Hepatocyte (in vitro differentiated cells): ENCODE results near the gene SYT2. TPM values are rescaled to one million over a fixed set of nuclear protein-coding genes. Genes with fewer than 3 reads are reported as not detected.
A peak's percentile ranks its signal among the peaks of the same experiment; 100 is the strongest.

Source experiments
- DNase-seq: peaks from one replicate; pipeline ENCODE4 v3.0.0-alpha.2; 2016; ENCODE audit warnings: low spot score
- H2AFZ ChIP-seq: fragments of 200-600 bp; sonication (generic); 2 replicates; pipeline ENCODE4 v1.6.0; 2016; ENCODE audit warnings: antibody characterized with exemption, mild to moderate bottlenecking
- H3K27ac ChIP-seq: fragments of 200-600 bp; sonication (generic); 2 replicates; pipeline ENCODE4 v1.5.1; 2016; ENCODE audit warnings: mild to moderate bottlenecking
- H3K27me3 ChIP-seq: fragments of 200-600 bp; sonication (generic); 2 replicates; pipeline ENCODE4 v1.6.1; 2016
- H3K36me3 ChIP-seq: fragments of 200-600 bp; sonication (generic); replicated peaks from 2 replicates; pipeline ENCODE4 v1.5.1; 2016; ENCODE audit warnings: low read depth; ENCODE audit not compliant: insufficient read depth
- H3K4me1 ChIP-seq: fragments of 200-600 bp; sonication (generic); 2 replicates; pipeline ENCODE4 v1.5.1; 2016; ENCODE audit warnings: mild to moderate bottlenecking, moderate library complexity; ENCODE audit not compliant: insufficient read depth
- H3K4me2 ChIP-seq: fragments of 200-600 bp; sonication (generic); 2 replicates; pipeline ENCODE4 v1.6.0; 2016
- H3K4me3 ChIP-seq: fragments of 200-600 bp; sonication (generic); 2 replicates; pipeline ENCODE4 v1.5.1; 2016; ENCODE audit warnings: mild to moderate bottlenecking
- H3K79me2 ChIP-seq: fragments of 200-600 bp; sonication (generic); 2 replicates; pipeline ENCODE4 v1.6.0; 2017; ENCODE audit warnings: mild to moderate bottlenecking
- H3K9me2 ChIP-seq: fragments of 200-600 bp; sonication (generic); replicated peaks from 2 replicates; pipeline ENCODE4 v1.6.0; 2017; ENCODE audit warnings: mild to moderate bottlenecking; ENCODE audit not compliant: insufficient read depth
- H3K9me3 ChIP-seq: fragments of 200-600 bp; sonication (generic); 2 replicates; pipeline ENCODE4 v1.5.1; 2016; ENCODE audit warnings: low read depth, mild to moderate bottlenecking
- H4K20me1 ChIP-seq: fragments of 200-600 bp; sonication (generic); 2 replicates; pipeline ENCODE4 v1.6.0; 2016; ENCODE audit warnings: mild to moderate bottlenecking; ENCODE audit not compliant: insufficient read depth, poor library complexity, severe bottlenecking
- CTCF ChIP-seq: fragments of 200-600 bp; sonication (generic); IDR thresholded peaks from 2 replicates; pipeline ENCODE4 v1.5.1; 2016; ENCODE audit warnings: antibody characterized with exemption, mild to moderate bottlenecking; ENCODE audit not compliant: poor library complexity
- EZH2 ChIP-seq: fragments of 200-600 bp; sonication (generic); IDR thresholded peaks from 2 replicates; pipeline ENCODE4 v1.6.1; 2016; ENCODE audit warnings: antibody characterized with exemption, mild to moderate bottlenecking, borderline replicate concordance
- EZH2phosphoT487 ChIP-seq: fragments of 200-600 bp; sonication (generic); IDR thresholded peaks from one replicate; pipeline ENCODE4 v1.6.1; 2018; ENCODE audit warnings: antibody characterized with exemption, mild to moderate bottlenecking, low read depth, moderate library complexity; ENCODE audit not compliant: unreplicated experiment, severe bottlenecking
- WGBS: methylation state at CpG from one replicate; pipeline ENCODE4 v1.1.6; 2016; ENCODE audit warnings: low lambda C conversion rate; ENCODE audit errors: missing lambda C conversion rate; 5-methylcytosine and 5-hydroxymethylcytosine counted together
- polyA plus RNA-seq: library from polyadenylated mRNA; unstranded; fragments of >200 nt; fragmentation: Nextera tagmentation; extraction: Ambion mirVana; gene quantifications from 2 replicates; pipeline ENCODE4 v1.2.1, GENCODE V29; 2016
- total RNA-seq: library from RNA; depleted of rRNA; stranded (reverse); fragments of >200 nt; gene quantifications from 2 replicates; pipeline ENCODE4 v1.2.3, GENCODE V29; 2014

SYT2 gene
- total and polyA plus RNA-seq, 2 experiments from 2014 or later, result 0.81 to 0.90 TPM

- TF ChIP-seq CTCF (no peak), EZH2 (no peak), EZH2phosphoT487 (no peak)
- Histone ChIP-seq H3K27ac (peak overlapping the region; percentile 64), H3K27me3 (no peaks in the 10 kb centered on the region), H3K79me2 (no peaks in the 10 kb centered on the region), H3K4me3 (no peak overlapping the region), H3K9me3 (no peaks in the 10 kb centered on the region), H3K4me2 (peak overlapping the region; percentile 30), H3K36me3 (no peaks in the 10 kb centered on the region), H3K4me1 (peaks cover 35% of the 10 kb centered on the region), H4K20me1 (no peaks in the 10 kb centered on the region), H2AFZ (no peak overlapping the region), H3K9me2 (no peaks in the 10 kb centered on the region)
- 54% methylated on average over 2 of the region's 2 CpGs for WGBS
- no peak for DNase-seq
These were observed 132.9 kb downstream of the SYT2 start for GRCh38 chr1:202577381-202577780.

GRCh38 chr1:202576816-202577215, 133.4 kb downstream of the SYT2 start:
- TF ChIP-seq EZH2phosphoT487 (no peak), CTCF (no peak), EZH2 (no peak)
- 66% methylated on average over 1 of the region's 1 CpG for WGBS
- no peaks in the 10 kb centered on the region for H3K9me3 ChIP-seq
- H3K36me3 ChIP-seq, result no peaks in the 10 kb centered on the region
- no peaks in the 10 kb centered on the region for H3K27me3 ChIP-seq
- peak overlapping the region; percentile 64 for H3K27ac ChIP-seq
- no peak overlapping the region for H3K4me2 ChIP-seq
- peaks cover 35% of the 10 kb centered on the region for H3K4me1 ChIP-seq
- H3K9me2 ChIP-seq, result no peaks in the 10 kb centered on the region
- no peak for DNase-seq
- no peaks in the 10 kb centered on the region for H3K79me2 ChIP-seq
- no peak overlapping the region for H3K4me3 ChIP-seq
- H4K20me1 ChIP-seq, result no peaks in the 10 kb centered on the region
- no peak overlapping the region for H2AFZ ChIP-seq

GRCh38 chr1:202575918-202576653, 134.2 kb downstream of the SYT2 start:
- Histone ChIP-seq H3K9me3 (no peaks in the 10 kb centered on the region), H3K27me3 (no peaks in the 10 kb centered on the region), H2AFZ (no peak overlapping the region), H3K27ac (no peak overlapping the region), H3K4me1 (peaks cover 35% of the 10 kb centered on the region), H3K4me3 (no peak overlapping the region), H3K4me2 (no peak overlapping the region), H3K79me2 (no peaks in the 10 kb centered on the region), H4K20me1 (no peaks in the 10 kb centered on the region), H3K9me2 (no peaks in the 10 kb centered on the region), H3K36me3 (no peaks in the 10 kb centered on the region)
- no peak for DNase-seq
- 77% methylated on average over 2 of the region's 2 CpGs for WGBS
- TF ChIP-seq EZH2phosphoT487 (no peak), EZH2 (no peak), CTCF (no peak)

GRCh38 chr1:202572867-202573266, 137.4 kb downstream of the SYT2 start:
- no peak for DNase-seq
- H3K27me3 ChIP-seq, result no peaks in the 10 kb centered on the region
- H3K27ac ChIP-seq, result no peak overlapping the region
- no peaks in the 10 kb centered on the region for H3K36me3 ChIP-seq
- H3K4me3 ChIP-seq, result no peak overlapping the region
- no peak overlapping the region for H2AFZ ChIP-seq
- peaks cover 25% of the 10 kb centered on the region for H3K4me1 ChIP-seq
- TF ChIP-seq EZH2phosphoT487 (no peak), CTCF (no peak), EZH2 (no peak)
- H3K4me2 ChIP-seq, result no peak overlapping the region
- H3K9me3 ChIP-seq, result no peaks in the 10 kb centered on the region
- 88% methylated on average over 1 of the region's 1 CpG for WGBS
- no peaks in the 10 kb centered on the region for H3K79me2 ChIP-seq
- no peaks in the 10 kb centered on the region for H4K20me1 ChIP-seq
- no peaks in the 10 kb centered on the region for H3K9me2 ChIP-seq
